NCI-H1436 treated with DMSO at 0.1 percent for 48 hours (cell line): ENCODE measurements around the gene ST3GAL4.
"Not testable (repeated sequence)": the region's sequence is repeated elsewhere in the genome, so short reads cannot be mapped to it uniquely, and the experiment has no call there.

ENCODE experiments used
- DNase-seq: peaks from one replicate; lab custom pipeline; 2025; lab: John Stamatoyannopoulos, UW

The ST3GAL4 gene

GRCh38 chr11:126346946-126347345, 8.5 kb upstream of the ST3GAL4 start:
- DNase-seq, result not testable (repeated sequence)

- no peak for DNase-seq
Measured at GRCh38 chr11:126347751-126348668, 7.5 kb upstream of the ST3GAL4 start.

GRCh38 chr11:126348806-126349582, 6.5 kb upstream of the ST3GAL4 start:
- DNase-seq, result no peak

- DNase-seq, result no peak
Measured at GRCh38 chr11:126350836-126351235, 4.7 kb upstream of the ST3GAL4 start.

- DNase-seq, result no peak
Measured at GRCh38 chr11:126352163-126352562, 3.3 kb upstream of the ST3GAL4 start.

- DNase-seq, result no peak
Measured at GRCh38 chr11:126352934-126353801, 2.3 kb upstream of the ST3GAL4 start.

GRCh38 chr11:126354631-126355323, 709 bp upstream of the ST3GAL4 start:
- no peak for DNase-seq

GRCh38 chr11:126355926-126356897, 726 bp downstream of the ST3GAL4 start:
- DNase-seq, result no peak

GRCh38 chr11:126357055-126357962, 1.8 kb downstream of the ST3GAL4 start:
- DNase-seq, result no peak

GRCh38 chr11:126357969-126358762, 2.7 kb downstream of the ST3GAL4 start:
- DNase-seq, result no peak

- DNase-seq, result no peak
Measured at GRCh38 chr11:126358763-126359160, 3.3 kb downstream of the ST3GAL4 start.

- DNase-seq, result no peak
Measured at GRCh38 chr11:126359431-126360048, 4.1 kb downstream of the ST3GAL4 start.

GRCh38 chr11:126360049-126360446, 4.6 kb downstream of the ST3GAL4 start:
- DNase-seq, result no peak

GRCh38 chr11:126361400-126361799, 5.9 kb downstream of the ST3GAL4 start:
- DNase-seq, result no peak

- no peak for DNase-seq
Measured at GRCh38 chr11:126362879-126363655, 7.6 kb downstream of the ST3GAL4 start.

- no peak for DNase-seq
Measured at GRCh38 chr11:126363706-126364248, 8.3 kb downstream of the ST3GAL4 start.

GRCh38 chr11:126364735-126365134, 9.2 kb downstream of the ST3GAL4 start:
- DNase-seq, result not testable (repeated sequence)
